ENCODE data around the gene HS3ST6. TPM values are rescaled to one million over a fixed set of nuclear protein-coding genes. Genes with fewer than 3 reads are reported as not detected.

The HS3ST6 gene
- total RNA-seq, 3 donors from 2014 or later (not counting 1 experiment from before 2014, with no cell fraction given) = not detected

DNA sequence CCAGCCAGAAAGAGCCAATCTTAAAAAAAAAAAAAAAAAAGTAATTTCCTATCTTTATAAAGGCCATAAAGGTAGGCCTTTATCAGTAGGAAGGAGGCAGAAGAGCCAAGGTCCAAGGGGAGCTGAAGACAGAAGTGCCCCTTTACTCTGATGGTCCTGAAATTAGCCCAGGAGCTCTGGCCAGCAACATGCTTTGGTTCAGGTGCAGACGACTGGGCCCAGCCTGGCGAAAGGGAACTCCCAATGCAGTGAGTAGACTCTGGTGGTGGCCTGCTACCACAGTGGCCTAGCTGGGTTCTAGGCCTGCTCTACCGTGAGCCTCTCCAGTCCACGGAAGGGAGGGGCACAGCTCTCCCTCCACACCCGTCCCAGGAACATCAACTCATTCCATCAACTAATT lies 23.1 kb downstream of the HS3ST6 start:
- DNase-seq = no peak
- H3K27ac Mint-ChIP-seq = no peak overlapping the region
- TF ChIP-seq, protein P1, sequence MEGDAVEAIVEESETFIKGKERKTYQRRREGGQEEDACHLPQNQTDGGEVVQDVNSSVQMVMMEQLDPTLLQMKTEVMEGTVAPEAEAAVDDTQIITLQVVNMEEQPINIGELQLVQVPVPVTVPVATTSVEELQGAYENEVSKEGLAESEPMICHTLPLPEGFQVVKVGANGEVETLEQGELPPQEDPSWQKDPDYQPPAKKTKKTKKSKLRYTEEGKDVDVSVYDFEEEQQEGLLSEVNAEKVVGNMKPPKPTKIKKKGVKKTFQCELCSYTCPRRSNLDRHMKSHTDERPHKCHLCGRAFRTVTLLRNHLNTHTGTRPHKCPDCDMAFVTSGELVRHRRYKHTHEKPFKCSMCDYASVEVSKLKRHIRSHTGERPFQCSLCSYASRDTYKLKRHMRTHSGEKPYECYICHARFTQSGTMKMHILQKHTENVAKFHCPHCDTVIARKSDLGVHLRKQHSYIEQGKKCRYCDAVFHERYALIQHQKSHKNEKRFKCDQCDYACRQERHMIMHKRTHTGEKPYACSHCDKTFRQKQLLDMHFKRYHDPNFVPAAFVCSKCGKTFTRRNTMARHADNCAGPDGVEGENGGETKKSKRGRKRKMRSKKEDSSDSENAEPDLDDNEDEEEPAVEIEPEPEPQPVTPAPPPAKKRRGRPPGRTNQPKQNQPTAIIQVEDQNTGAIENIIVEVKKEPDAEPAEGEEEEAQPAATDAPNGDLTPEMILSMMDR (IDR thresholded peaks at IDR 0.05) = no peak
- H3K36me3 ChIP-seq (ENCODE audit: control insufficient read depth, insufficient read depth, low read length) = no peaks in the 10 kb centered on the region
- ATAC-seq = no peak
- peaks cover 8 to 12% of the 10 kb centered on the region in 2 donors for H3K27me3 Mint-ChIP-seq (ENCODE audit: low read depth in 2 of 2)
- no peaks in the 10 kb centered on the region for H3K27me3 ChIP-seq (ENCODE audit: control insufficient read depth, insufficient read depth, low read length)
- intact Hi-C loops (cut with micrococcal nuclease) = no loop called here
- no peak overlapping the region for H3K27ac ChIP-seq (ENCODE audit: low read length)
- H3K4me3 ChIP-seq (ENCODE audit: low read length) = no peak overlapping the region
- no peak overlapping the region for H3K4me3 Mint-ChIP-seq
- no peaks in the 10 kb centered on the region for H3K4me1 ChIP-seq (ENCODE audit: control insufficient read depth, insufficient read depth, low read length)
- no peaks in the 10 kb centered on the region for H3K9me3 Mint-ChIP-seq
- no peaks in the 10 kb centered on the region for H3K36me3 Mint-ChIP-seq
- H3K4me1 Mint-ChIP-seq = no peaks in the 10 kb centered on the region
- no peaks in the 10 kb centered on the region for H3K9me3 ChIP-seq (ENCODE audit: control insufficient read depth, insufficient read depth, low read length)
- 92% methylated on average over 5 of the region's 5 CpGs for WGBS (ENCODE audit: insufficient coverage)

DNA sequence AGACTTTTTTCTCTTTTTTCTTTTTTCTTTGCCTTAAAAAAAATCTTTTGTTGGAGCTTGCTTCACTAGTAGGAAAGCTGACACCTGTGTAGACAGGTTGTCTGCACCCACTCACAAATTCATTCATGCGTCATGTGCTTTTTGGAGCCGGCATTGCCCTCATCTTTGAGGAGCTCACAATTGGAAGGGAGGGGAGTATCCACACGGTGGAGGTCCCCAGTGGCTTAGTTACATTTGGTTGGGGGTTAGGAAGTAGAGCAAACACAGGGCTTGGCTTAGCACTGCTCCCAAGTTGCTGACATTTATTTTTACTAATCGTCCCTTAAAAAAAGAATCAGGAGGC lies 27.5 kb downstream of the HS3ST6 start:
- intact Hi-C loops (cut with micrococcal nuclease) = no loop called here
- no peak overlapping the region for H3K27ac Mint-ChIP-seq
- no peak overlapping the region for H3K27ac ChIP-seq (ENCODE audit: low read length)
- H3K27me3 ChIP-seq (ENCODE audit: control insufficient read depth, insufficient read depth, low read length) = no peaks in the 10 kb centered on the region
- H3K36me3 Mint-ChIP-seq = no peaks in the 10 kb centered on the region
- H3K4me1 ChIP-seq (ENCODE audit: control insufficient read depth, insufficient read depth, low read length) = no peaks in the 10 kb centered on the region
- H3K4me3 ChIP-seq (ENCODE audit: low read length) = no peak overlapping the region
- DNase-seq (no peak), ATAC-seq (no peak)
- peaks cover 12 to 15% of the 10 kb centered on the region in 2 donors for H3K27me3 Mint-ChIP-seq (ENCODE audit: low read depth in 2 of 2)
- TF ChIP-seq, protein P1 (IDR thresholded peaks at IDR 0.05) = no peak
- H3K36me3 ChIP-seq (ENCODE audit: control insufficient read depth, insufficient read depth, low read length) = no peaks in the 10 kb centered on the region
- 51% methylated on average over 2 of the region's 4 CpGs for WGBS (ENCODE audit: insufficient coverage)
- no peaks in the 10 kb centered on the region for H3K9me3 Mint-ChIP-seq
- H3K4me1 Mint-ChIP-seq = no peaks in the 10 kb centered on the region
- H3K9me3 ChIP-seq (ENCODE audit: control insufficient read depth, insufficient read depth, low read length) = no peaks in the 10 kb centered on the region
- H3K4me3 Mint-ChIP-seq = no peak overlapping the region

DNA sequence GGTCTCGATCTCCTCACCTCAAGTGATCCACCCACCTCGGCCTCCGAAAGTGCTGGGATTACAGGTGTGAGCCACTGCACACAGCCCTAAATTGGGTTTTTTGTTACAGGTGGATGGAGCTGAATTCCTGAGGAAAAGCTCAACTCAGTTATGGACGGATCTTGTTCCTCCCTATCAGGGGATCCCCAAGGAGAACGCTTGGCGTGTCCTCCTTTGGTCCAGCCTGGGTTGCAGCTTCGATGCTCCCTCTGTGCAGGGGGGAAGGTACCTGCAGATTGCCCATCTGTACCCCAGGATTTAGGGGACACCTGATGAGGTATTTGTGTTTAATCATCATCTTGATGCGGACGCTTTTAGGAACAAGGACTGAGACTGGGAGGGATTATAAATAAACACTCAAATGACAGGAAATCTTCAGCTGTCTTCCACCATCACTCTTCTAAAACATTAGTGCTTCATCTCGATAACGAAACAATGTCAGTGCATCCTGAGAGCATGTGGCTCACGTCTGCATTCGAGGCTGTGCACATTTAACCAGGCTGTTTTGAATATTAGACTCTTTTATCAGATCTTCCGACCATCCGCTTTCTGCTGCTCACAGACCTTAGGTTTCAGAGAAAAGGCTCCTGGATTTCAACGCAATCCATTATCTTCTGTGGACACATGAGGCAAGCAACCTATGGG lies 28.0 kb downstream of the HS3ST6 start:
- H3K27ac ChIP-seq (ENCODE audit: low read length) = no peak overlapping the region
- H3K4me3 ChIP-seq (ENCODE audit: low read length) = no peak overlapping the region
- TF ChIP-seq, protein P1 (IDR thresholded peaks at IDR 0.05) = no peak
- WGBS (ENCODE audit: insufficient coverage) = 68% methylated on average over 15 of the region's 16 CpGs
- Mint-ChIP-seq H3K36me3 (no peaks in the 10 kb centered on the region), H3K4me1 (no peaks in the 10 kb centered on the region), H3K4me3 (no peak overlapping the region), H3K27ac (no peak overlapping the region), H3K9me3 (no peaks in the 10 kb centered on the region), H3K27me3 (ENCODE audit: low read depth in 2 of 2) (peaks cover 12 to 18% of the 10 kb centered on the region in 2 donors)
- no peaks in the 10 kb centered on the region for H3K36me3 ChIP-seq (ENCODE audit: control insufficient read depth, insufficient read depth, low read length)
- H3K9me3 ChIP-seq (ENCODE audit: control insufficient read depth, insufficient read depth, low read length) = no peaks in the 10 kb centered on the region
- intact Hi-C loops (cut with micrococcal nuclease) = no loop called here
- DNase-seq (no peak), ATAC-seq (no peak)
- no peaks in the 10 kb centered on the region for H3K27me3 ChIP-seq (ENCODE audit: control insufficient read depth, insufficient read depth, low read length)
- H3K4me1 ChIP-seq (ENCODE audit: control insufficient read depth, insufficient read depth, low read length) = no peaks in the 10 kb centered on the region

Measured in natural killer cell (primary cell).